ENCODE measurements around the gene KIAA0319L.

The KIAA0319L gene

DNA sequence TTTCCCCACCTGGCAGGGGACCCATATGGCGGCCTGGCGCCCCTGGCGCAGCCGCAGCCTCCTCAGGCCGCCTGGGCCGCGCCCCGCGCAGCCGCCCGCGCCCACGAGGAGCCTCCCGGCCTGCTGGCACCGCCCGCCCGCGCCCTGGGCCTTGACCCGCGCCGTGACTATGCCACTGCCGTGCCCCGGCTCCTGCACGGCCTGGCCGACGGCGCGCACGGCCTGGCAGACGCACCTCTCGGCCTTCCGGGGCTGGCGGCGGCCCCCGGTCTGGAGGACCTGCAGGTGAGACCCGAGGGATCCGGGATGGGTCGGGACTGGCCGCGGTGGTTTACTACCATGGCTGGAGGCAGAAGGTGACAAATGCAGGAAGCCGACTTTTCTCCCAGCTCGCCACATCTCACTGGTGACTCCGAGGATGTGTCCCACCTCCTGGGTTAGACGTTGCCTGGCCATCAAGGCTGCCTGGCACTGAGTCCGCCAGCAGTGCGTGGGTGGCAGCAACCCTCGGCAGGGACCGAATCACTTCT is 17.0 kb upstream of the KIAA0319L start:
- Histone ChIP-seq H3K27me3 (replicated peaks) (peaks cover 34% of the 10 kb centered on the region), H3K36me3 (replicated peaks) (no peaks in the 10 kb centered on the region), H3K27ac (no peak overlapping the region), H3K4me3 (ENCODE audit: low read depth, low read length) (no peak overlapping the region)
- TF ChIP-seq, protein P1, sequence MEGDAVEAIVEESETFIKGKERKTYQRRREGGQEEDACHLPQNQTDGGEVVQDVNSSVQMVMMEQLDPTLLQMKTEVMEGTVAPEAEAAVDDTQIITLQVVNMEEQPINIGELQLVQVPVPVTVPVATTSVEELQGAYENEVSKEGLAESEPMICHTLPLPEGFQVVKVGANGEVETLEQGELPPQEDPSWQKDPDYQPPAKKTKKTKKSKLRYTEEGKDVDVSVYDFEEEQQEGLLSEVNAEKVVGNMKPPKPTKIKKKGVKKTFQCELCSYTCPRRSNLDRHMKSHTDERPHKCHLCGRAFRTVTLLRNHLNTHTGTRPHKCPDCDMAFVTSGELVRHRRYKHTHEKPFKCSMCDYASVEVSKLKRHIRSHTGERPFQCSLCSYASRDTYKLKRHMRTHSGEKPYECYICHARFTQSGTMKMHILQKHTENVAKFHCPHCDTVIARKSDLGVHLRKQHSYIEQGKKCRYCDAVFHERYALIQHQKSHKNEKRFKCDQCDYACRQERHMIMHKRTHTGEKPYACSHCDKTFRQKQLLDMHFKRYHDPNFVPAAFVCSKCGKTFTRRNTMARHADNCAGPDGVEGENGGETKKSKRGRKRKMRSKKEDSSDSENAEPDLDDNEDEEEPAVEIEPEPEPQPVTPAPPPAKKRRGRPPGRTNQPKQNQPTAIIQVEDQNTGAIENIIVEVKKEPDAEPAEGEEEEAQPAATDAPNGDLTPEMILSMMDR (IDR thresholded peaks at IDR 0.05; ENCODE audit: low read depth, low read length, missing control alignments) = no peak
- in situ Hi-C loops (cut with HindIII; ENCODE audit: low pct_ligation_motif_present, low sequenced_read_pairs) = no loop called here
- DNase-seq = no peak

DNA sequence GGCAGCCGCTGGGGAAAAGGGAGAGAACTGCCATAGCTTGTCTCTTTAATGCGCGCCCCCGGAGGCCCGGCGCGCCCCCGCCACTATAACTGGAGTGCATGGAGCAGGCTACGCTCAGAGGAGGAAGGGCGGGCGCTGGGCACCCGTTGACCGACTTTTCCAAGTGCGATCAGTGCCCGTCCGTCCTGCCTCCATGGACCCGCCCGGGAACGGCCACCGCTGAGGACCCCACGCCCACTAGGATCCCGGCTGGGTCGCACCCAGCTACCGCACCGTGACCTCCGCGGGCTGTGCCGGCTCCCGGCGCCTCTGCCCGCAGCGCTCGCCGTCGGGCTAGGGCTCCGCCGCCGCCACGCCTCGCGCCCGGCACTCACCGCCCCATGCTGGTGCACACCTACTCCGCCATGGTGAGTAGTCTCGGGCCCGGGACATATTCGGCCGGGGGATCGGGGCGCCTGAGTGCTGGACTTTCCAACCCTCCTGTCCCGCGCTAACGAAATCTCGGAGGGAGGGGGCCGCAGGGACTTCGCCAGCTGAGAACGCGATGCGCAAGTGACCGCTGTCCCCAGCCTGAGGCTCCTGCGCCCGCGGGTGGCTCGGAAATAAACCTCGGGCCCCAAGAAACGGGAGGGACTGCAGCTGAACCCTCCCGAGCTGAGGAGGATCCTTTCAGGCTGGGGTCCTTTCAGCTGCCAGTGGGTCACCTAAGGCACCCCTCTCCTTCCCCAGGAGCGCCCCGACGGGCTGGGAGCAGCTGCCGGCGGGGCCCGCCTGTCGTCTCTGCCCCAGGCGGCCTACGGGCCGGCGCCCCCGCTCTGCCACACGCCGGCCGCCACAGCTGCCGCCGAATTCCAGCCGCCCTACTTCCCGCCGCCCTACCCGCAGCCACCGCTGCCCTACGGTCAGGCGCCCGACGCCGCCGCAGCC is 16.3 kb upstream of the KIAA0319L start, which contains the start of gene TFAP2E:
Gene TFAP2E, plus strand, starts transcription at position 117 of the 927 bp plus-strand sequence. Its CDS starts 264 bp downstream, at position 381.
- Histone ChIP-seq H3K36me3 (replicated peaks) (no peaks in the 10 kb centered on the region), H3K4me3 (ENCODE audit: low read depth, low read length) (peak within 1 kb of the TSS; percentile 51), H3K27ac (no peak within 1 kb of the TSS), H3K27me3 (replicated peaks) (peaks cover 34% of the 10 kb centered on the region)
- TF ChIP-seq, protein P1 (IDR thresholded peaks at IDR 0.05; ENCODE audit: low read depth, low read length, missing control alignments) = no peak
- in situ Hi-C loops (cut with HindIII; ENCODE audit: low pct_ligation_motif_present, low sequenced_read_pairs) = no loop called here
- no peak for DNase-seq

DNA sequence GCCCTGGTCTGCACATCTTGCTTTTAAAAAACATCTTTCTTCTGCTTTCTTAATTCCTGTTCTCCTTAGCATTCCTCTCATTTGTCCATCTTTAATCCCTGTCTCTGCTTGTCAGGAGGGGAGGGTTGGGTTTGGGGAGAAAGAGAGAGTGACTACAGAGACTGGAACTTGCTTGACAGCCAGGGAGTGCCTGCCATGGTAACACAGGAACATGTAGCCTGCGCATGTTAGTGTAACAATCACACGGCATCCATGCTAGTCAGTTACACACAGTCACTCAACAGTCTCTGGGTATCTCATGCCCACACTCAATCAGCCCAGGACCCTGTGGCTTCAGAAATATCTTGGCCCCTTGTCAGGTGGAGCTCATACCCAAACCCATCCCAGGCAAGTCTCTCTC is 15.1 kb upstream of the KIAA0319L start:
- TF ChIP-seq, protein P1 (IDR thresholded peaks at IDR 0.05; ENCODE audit: low read depth, low read length, missing control alignments) = no peak
- H3K4me3 ChIP-seq (ENCODE audit: low read depth, low read length) = no peak overlapping the region
- in situ Hi-C loops (cut with HindIII; ENCODE audit: low pct_ligation_motif_present, low sequenced_read_pairs) = no loop called here

DNA sequence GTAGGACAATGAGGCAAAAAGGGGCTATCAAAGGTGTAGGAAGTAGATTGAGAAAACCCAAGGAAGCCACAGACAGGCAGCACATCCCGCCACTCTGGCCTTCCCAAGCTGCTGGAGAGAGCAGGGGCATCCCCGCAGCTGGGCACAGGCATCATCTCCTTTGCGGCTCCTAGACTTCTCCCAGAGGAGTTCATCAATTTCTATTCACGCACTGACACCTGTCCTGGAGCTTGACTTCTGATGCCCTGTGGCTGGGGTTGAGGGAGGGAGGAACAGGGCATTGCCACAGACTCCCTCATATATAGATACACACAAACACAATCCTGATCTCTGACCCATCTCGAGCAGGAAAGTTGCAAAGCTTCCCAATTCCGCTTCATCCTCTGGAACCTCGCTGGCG is 14.1 kb upstream of the KIAA0319L start:
- no peak for DNase-seq
- Histone ChIP-seq H3K27me3 (replicated peaks) (peaks cover 30% of the 10 kb centered on the region), H3K36me3 (replicated peaks) (peaks cover 6% of the 10 kb centered on the region), H3K4me3 (ENCODE audit: low read depth, low read length) (no peak overlapping the region), H3K27ac (no peak overlapping the region)
- TF ChIP-seq, protein P1 (IDR thresholded peaks at IDR 0.05; ENCODE audit: low read depth, low read length, missing control alignments) = no peak
- in situ Hi-C loops (cut with HindIII; ENCODE audit: low pct_ligation_motif_present, low sequenced_read_pairs) = no loop called here

More for the DNA sequence above, 15.1 kb upstream of the KIAA0319L start:
- Histone ChIP-seq H3K27me3 (replicated peaks) (peaks cover 33% of the 10 kb centered on the region), H3K27ac (no peak overlapping the region), H3K36me3 (replicated peaks) (no peaks in the 10 kb centered on the region)
- DNase-seq = no peak

DNA sequence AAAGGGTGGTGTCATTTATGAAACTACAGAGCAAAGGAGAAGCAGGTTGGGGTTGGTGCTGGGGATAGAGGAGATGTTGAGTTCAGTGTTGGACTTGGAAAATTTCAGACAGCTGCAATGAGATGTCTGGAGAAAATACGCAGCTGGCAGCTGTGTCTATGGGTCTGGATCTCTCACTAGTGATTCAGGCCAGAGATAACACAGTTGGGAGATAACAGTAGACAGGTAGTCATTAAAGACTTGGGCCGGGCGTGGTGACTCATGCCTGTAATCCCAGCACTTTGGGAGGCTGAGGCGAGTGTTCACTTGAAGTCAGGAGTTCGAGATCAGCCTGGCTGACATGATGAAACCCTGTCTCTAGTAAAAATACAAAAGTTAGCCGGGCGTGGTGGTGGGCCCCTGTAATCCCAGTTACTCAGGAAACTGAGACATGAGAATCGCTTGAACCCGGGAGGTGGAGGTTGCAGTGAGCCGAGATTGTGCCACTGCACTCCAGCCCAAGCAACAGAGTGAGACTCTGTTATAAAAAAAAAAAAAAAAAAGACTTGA is 13.5 kb upstream of the KIAA0319L start:
- H3K27ac ChIP-seq = no peak overlapping the region
- peaks cover 30% of the 10 kb centered on the region for H3K27me3 ChIP-seq (replicated peaks)
- DNase-seq = no peak
- H3K36me3 ChIP-seq (replicated peaks) = peaks cover 6% of the 10 kb centered on the region
- TF ChIP-seq, protein P1 (IDR thresholded peaks at IDR 0.05; ENCODE audit: low read depth, low read length, missing control alignments) = no peak
- H3K4me3 ChIP-seq (ENCODE audit: low read depth, low read length) = no peak overlapping the region
- in situ Hi-C loops (cut with HindIII; ENCODE audit: low pct_ligation_motif_present, low sequenced_read_pairs) = no loop called here

All from brain microvascular endothelial cell (primary cell).